Peyer's patch (tissue), 4 donors: ENCODE data around the gene PLPP7. TPM values are rescaled to one million over a fixed set of nuclear protein-coding genes. Genes with fewer than 3 reads are reported as not detected.
"Not testable (repeated sequence)": the region's sequence is repeated elsewhere in the genome, so short reads cannot be mapped to it uniquely, and the experiment has no call there.

Experiments used
- DNase-seq, 3 donors: peaks; one replicate each; pipeline ENCODE4 v3.0.0-alpha.2; 2017 to 2019
- H3K27ac ChIP-seq, 4 donors: fragments of 200-600 bp; sonication (generic); one replicate each; pipeline ENCODE4 v1.5.1; 2016 to 2019
- H3K27me3 ChIP-seq, 2 donors: fragments of 200-600 bp; sonication (generic); one replicate each; pipeline ENCODE4 v1.5.1; 2019
- H3K36me3 ChIP-seq, 3 donors: fragments of 200-600 bp; sonication (generic); one replicate each; pipeline ENCODE4 v1.5.1; 2016 to 2019
- H3K4me1 ChIP-seq, 4 donors: fragments of 200-600 bp; sonication (generic); one replicate each; pipeline ENCODE4 v1.5.1; 2016 to 2019
- H3K4me3 ChIP-seq, 4 donors: fragments of 200-600 bp; sonication (generic); 1 replicate in 3 of 4; 2 replicates in 1 of 4; pipeline ENCODE4 v1.5.1; 2016 to 2019; ENCODE audit warnings: mild to moderate bottlenecking in 1 of 4
- H3K9me3 ChIP-seq, 4 donors: fragments of 200-600 bp; sonication (generic); one replicate each; pipeline ENCODE4 v1.5.1; 2016 to 2019; ENCODE audit warnings: mild to moderate bottlenecking in 1 of 4
- CTCF ChIP-seq, 6 experiments: fragments of 450-650 bp in 4 of 6; fragments of 200-600 bp in 2 of 6; sonication (generic) in 1 of 6; IDR thresholded peaks; one replicate each; pipeline ENCODE4 v1.5.1; 2017 to 2019; ENCODE audit warnings: antibody characterized with exemption in 6 of 6, mild to moderate bottlenecking in 3 of 6, moderate library complexity in 1 of 6
- POLR2A ChIP-seq, 2 donors: fragments of 450-650 bp; IDR thresholded peaks; one replicate each; pipeline ENCODE4 v1.5.1; 2017; ENCODE audit warnings: antibody characterized with exemption in 2 of 2, mild to moderate bottlenecking in 2 of 2, moderate library complexity in 2 of 2
- total RNA-seq, 4 donors: library from RNA; depleted of rRNA; stranded (reverse); fragments of >200 nt; gene quantifications; one replicate each; pipeline ENCODE4 v1.1.0, GENCODE V29; 2016

Gene PLPP7
- total RNA-seq, 4 donors from 2014 or later: 1.3 to 3.3 (median 2.4) TPM

- no peaks in the 10 kb centered on the region for H3K36me3 ChIP-seq
- TF ChIP-seq POLR2A (IDR thresholded peaks at IDR 0.05): no peak
- no peak for TF ChIP-seq CTCF (IDR thresholded peaks at IDR 0.05)
- no peak for DNase-seq
- no peaks in the 10 kb centered on the region for H3K27me3 ChIP-seq
- no peak overlapping the region for H3K4me3 ChIP-seq
- H3K27ac ChIP-seq: no peak overlapping the region
- no peaks in the 10 kb centered on the region for H3K4me1 ChIP-seq
- H3K9me3 ChIP-seq: no peaks in the 10 kb centered on the region
Measured at GRCh38 chr9:131335368-131335755, 45.8 kb downstream of the PLPP7 start.

- Histone ChIP-seq H3K4me1 (no peaks in the 10 kb centered on the region), H3K27ac (no peak overlapping the region), H3K27me3 (no peaks in the 10 kb centered on the region), H3K36me3 (no peaks in the 10 kb centered on the region), H3K4me3 (no peak overlapping the region), H3K9me3 (no peaks in the 10 kb centered on the region)
- TF ChIP-seq POLR2A (IDR thresholded peaks at IDR 0.05): no peak
- TF ChIP-seq CTCF (IDR thresholded peaks at IDR 0.05): no peak
- no peak for DNase-seq
Measured at GRCh38 chr9:131337131-131337848, 47.8 kb downstream of the PLPP7 start.

- DNase-seq, H3K36me3 ChIP-seq, H3K27ac ChIP-seq, H3K27me3 ChIP-seq, H3K4me1 ChIP-seq, H3K4me3 ChIP-seq, H3K9me3 ChIP-seq: not testable (repeated sequence)
Measured at GRCh38 chr9:131339212-131339611, 49.7 kb downstream of the PLPP7 start.

GRCh38 chr9:131344931-131345535, 55.5 kb downstream of the PLPP7 start:
- DNase-seq, H3K36me3 ChIP-seq, H3K4me1 ChIP-seq, H3K9me3 ChIP-seq, H3K27ac ChIP-seq, H3K4me3 ChIP-seq, H3K27me3 ChIP-seq: not testable (repeated sequence)

GRCh38 chr9:131346559-131346958, 57.0 kb downstream of the PLPP7 start:
- H3K9me3 ChIP-seq: no peaks in the 10 kb centered on the region
- DNase-seq: no peak
- no peak overlapping the region for H3K27ac ChIP-seq
- peaks cover 0 to 13% (median 0%) of the 10 kb centered on the region in 4 donors for H3K4me1 ChIP-seq
- no peak overlapping the region for H3K4me3 ChIP-seq
- TF ChIP-seq CTCF (IDR thresholded peaks at IDR 0.05) (no peak), POLR2A (IDR thresholded peaks at IDR 0.05) (no peak)
- H3K27me3 ChIP-seq: no peaks in the 10 kb centered on the region
- H3K36me3 ChIP-seq: no peaks in the 10 kb centered on the region

GRCh38 chr9:131347376-131348020, 58.0 kb downstream of the PLPP7 start:
- no peak for DNase-seq
- Histone ChIP-seq H3K27ac (no peak overlapping the region), H3K36me3 (no peaks in the 10 kb centered on the region), H3K27me3 (no peaks in the 10 kb centered on the region), H3K4me1 (peaks cover 0 to 13% (median 0%) of the 10 kb centered on the region in 4 donors), H3K9me3 (no peaks in the 10 kb centered on the region), H3K4me3 (no peak overlapping the region)
- no peak for TF ChIP-seq POLR2A (IDR thresholded peaks at IDR 0.05)
- TF ChIP-seq CTCF (IDR thresholded peaks at IDR 0.05): no peak
